Neural progenitor cell (in vitro differentiated cells): ENCODE measurements around the gene ARHGEF4. TPM values are rescaled to one million over a fixed set of nuclear protein-coding genes. Genes with fewer than 3 reads are reported as not detected.

Experiments used
- DNase-seq: peaks from one replicate; pipeline ENCODE4 v3.0.0-alpha.2; 2016; ENCODE audit warnings: low spot score
- H2AFZ ChIP-seq: fragments of 200-600 bp; sonication (generic); replicated peaks from 2 replicates; pipeline ENCODE4 v1.6.1; 2016; ENCODE audit warnings: antibody characterized with exemption
- H3F3A ChIP-seq: fragments of 200-600 bp; sonication (generic); 2 replicates; pipeline ENCODE4 v1.6.1; 2016; ENCODE audit warnings: antibody characterized with exemption, low read depth
- H3K27ac ChIP-seq: fragments of 200-600 bp; sonication (generic); 2 replicates; pipeline ENCODE4 v1.5.1; 2016; ENCODE audit warnings: mild to moderate bottlenecking
- H3K27me3 ChIP-seq: fragments of 200-600 bp; sonication (generic); 2 replicates; pipeline ENCODE4 v1.6.1; 2016; ENCODE audit warnings: mild to moderate bottlenecking, moderate library complexity
- H3K36me3 ChIP-seq: fragments of 200-600 bp; sonication (generic); 2 replicates; pipeline ENCODE4 v1.5.1; 2016
- H3K4me1 ChIP-seq: fragments of 200-600 bp; sonication (generic); 2 replicates; pipeline ENCODE4 v1.6.1; 2016; ENCODE audit warnings: mixed run types
- H3K4me2 ChIP-seq: fragments of 200-600 bp; sonication (generic); 2 replicates; pipeline ENCODE4 v1.6.1; 2016
- H3K4me3 ChIP-seq: fragments of 200-600 bp; sonication (generic); 2 replicates; pipeline ENCODE4 v1.5.1; 2016
- H3K79me2 ChIP-seq: fragments of 200-600 bp; sonication (generic); 2 replicates; pipeline ENCODE4 v1.6.1; 2016; ENCODE audit warnings: low read depth
- H3K9ac ChIP-seq: fragments of 200-600 bp; sonication (generic); 2 replicates; pipeline ENCODE4 v1.6.1; 2016
- H3K9me3 ChIP-seq: fragments of 200-600 bp; sonication (generic); 2 replicates; pipeline ENCODE4 v1.5.1; 2016; ENCODE audit warnings: low read depth
- H4K20me1 ChIP-seq: fragments of 200-600 bp; sonication (generic); 2 replicates; pipeline ENCODE4 v1.6.1; 2016; ENCODE audit warnings: low read depth
- H3K27ac Mint-ChIP-seq: 3 replicates; pipeline ENCODE4 v1.8.0; 2021; ENCODE audit warnings: mixed read lengths
- H3K27me3 Mint-ChIP-seq: 2 replicates; pipeline ENCODE4 v1.8.0; 2022; ENCODE audit warnings: low read depth, mild to moderate bottlenecking, inconsistent platforms, moderate library complexity, mixed read lengths; ENCODE audit not compliant: insufficient read depth
- H3K36me3 Mint-ChIP-seq: 3 replicates; pipeline ENCODE4 v1.8.0; 2021; ENCODE audit warnings: mixed read lengths
- H3K4me1 Mint-ChIP-seq: 3 replicates; pipeline ENCODE4 v1.8.0; 2021; ENCODE audit warnings: mixed read lengths
- H3K4me3 Mint-ChIP-seq: 3 replicates; pipeline ENCODE4 v1.8.0; 2021; ENCODE audit warnings: mild to moderate bottlenecking, moderate library complexity, mixed read lengths
- H3K9me3 Mint-ChIP-seq: 3 replicates; pipeline ENCODE4 v1.8.0; 2020; ENCODE audit warnings: mixed read lengths
- EZH2 ChIP-seq: fragments of 200-600 bp; sonication (generic); IDR thresholded peaks from 2 replicates; pipeline ENCODE4 v1.6.1; 2017; ENCODE audit warnings: antibody characterized with exemption, mild to moderate bottlenecking, moderate library complexity
- EZH2phosphoT487 ChIP-seq: fragments of 200-600 bp; sonication (generic); IDR thresholded peaks from 2 replicates; pipeline ENCODE4 v1.6.1; 2017; ENCODE audit warnings: antibody characterized with exemption
- total RNA-seq: library from RNA; depleted of rRNA; stranded (reverse); fragments of >200 nt; gene quantifications from 2 replicates; pipeline ENCODE4 v1.2.3, GENCODE V29; 2015; ENCODE audit warnings: low replicate concordance
- TF ChIP-seq, protein P1 (sequence below): fragments of 200-600 bp; sonication (generic); IDR thresholded peaks from 2 replicates; pipeline ENCODE4 v1.5.1; 2017; ENCODE audit warnings: antibody characterized with exemption, mild to moderate bottlenecking

ARHGEF4 gene
- total RNA-seq, 1 donor from 2014 or later, result 22.8 TPM

DNA sequence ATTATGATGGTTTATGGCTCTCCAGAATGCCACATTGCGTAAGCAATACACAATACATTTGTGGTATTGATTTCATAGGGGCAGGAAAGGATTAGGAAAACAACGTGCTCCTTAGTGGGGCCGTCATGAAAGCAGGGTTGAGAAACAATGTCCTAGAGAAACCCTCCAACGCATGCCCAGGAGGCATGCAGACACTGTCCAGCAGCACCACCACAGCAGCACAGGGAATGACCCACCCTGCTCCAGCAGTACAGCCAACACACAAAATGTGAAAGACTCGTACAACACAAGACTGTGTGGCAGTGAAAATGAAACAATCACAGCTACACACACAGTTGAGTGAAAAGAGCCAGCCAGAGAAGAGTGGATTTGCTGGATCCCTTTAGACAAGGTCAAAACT is 190.2 kb downstream of the ARHGEF4 start:
- no peaks in the 10 kb centered on the region for H3K27me3 ChIP-seq
- Mint-ChIP-seq H3K4me1 (no peaks in the 10 kb centered on the region), H3K36me3 (no peaks in the 10 kb centered on the region), H3K4me3 (no peak overlapping the region), H3K27ac (no peak overlapping the region), H3K9me3 (no peaks in the 10 kb centered on the region), H3K27me3 (peaks cover 2% of the 10 kb centered on the region)
- no peaks in the 10 kb centered on the region for H3F3A ChIP-seq
- H3K4me2 ChIP-seq, result no peak overlapping the region
- no peaks in the 10 kb centered on the region for H3K36me3 ChIP-seq
- no peak overlapping the region for H3K9ac ChIP-seq
- H4K20me1 ChIP-seq, result no peaks in the 10 kb centered on the region
- H3K79me2 ChIP-seq, result no peaks in the 10 kb centered on the region
- H3K27ac ChIP-seq, result no peak overlapping the region
- H2AFZ ChIP-seq, result no peak overlapping the region
- no peak overlapping the region for H3K4me3 ChIP-seq
- H3K4me1 ChIP-seq, result no peaks in the 10 kb centered on the region
- DNase-seq, result no peak
- H3K9me3 ChIP-seq, result no peaks in the 10 kb centered on the region
- TF ChIP-seq EZH2 (no peak), EZH2phosphoT487 (no peak)
- TF ChIP-seq, protein P1, sequence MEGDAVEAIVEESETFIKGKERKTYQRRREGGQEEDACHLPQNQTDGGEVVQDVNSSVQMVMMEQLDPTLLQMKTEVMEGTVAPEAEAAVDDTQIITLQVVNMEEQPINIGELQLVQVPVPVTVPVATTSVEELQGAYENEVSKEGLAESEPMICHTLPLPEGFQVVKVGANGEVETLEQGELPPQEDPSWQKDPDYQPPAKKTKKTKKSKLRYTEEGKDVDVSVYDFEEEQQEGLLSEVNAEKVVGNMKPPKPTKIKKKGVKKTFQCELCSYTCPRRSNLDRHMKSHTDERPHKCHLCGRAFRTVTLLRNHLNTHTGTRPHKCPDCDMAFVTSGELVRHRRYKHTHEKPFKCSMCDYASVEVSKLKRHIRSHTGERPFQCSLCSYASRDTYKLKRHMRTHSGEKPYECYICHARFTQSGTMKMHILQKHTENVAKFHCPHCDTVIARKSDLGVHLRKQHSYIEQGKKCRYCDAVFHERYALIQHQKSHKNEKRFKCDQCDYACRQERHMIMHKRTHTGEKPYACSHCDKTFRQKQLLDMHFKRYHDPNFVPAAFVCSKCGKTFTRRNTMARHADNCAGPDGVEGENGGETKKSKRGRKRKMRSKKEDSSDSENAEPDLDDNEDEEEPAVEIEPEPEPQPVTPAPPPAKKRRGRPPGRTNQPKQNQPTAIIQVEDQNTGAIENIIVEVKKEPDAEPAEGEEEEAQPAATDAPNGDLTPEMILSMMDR, result no peak

DNA sequence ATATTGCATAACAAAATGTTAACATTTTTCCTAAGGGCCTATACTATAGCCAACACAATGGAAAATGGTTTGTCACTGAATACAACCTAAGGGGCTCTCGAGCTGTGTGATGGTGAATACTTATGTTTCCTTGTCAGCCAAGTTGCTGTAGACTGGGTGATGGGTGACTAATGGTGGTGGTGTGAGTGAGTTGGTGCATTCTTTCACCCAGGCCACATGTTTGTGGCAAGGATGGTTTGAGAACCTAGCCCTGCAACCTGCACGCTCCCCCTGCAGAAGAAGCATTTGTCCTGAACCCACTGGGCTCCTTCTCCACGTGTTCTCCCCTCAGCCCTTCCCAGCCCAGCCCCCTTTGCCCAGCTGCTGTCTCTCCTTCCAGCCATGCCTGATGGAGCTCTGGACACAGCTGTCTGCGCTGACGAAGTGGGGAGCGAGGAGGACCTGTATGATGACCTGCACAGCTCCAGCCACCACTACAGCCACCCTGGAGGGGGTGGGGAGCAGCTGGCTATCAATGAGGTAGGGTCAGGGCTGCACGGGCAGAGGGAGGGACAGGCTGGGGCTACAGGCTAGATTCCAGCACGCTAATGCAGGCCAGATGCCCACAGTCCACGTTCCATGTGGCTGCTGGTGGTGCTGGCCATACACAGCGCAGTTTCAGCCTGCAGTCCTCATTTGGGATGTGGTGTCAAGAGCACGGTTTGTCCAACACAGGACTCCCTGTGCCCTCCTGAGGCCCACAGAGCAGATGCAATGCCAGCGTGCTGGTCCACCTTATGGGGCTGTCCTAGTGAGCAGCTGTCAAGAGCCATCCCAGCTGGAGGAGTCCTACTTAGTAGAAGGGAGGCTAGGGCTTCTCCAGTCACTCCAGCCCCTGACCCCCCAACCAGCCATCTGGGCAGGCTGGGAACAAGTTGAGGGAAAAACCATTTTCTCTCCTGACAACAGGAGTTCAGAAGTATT is 191.1 kb downstream of the ARHGEF4 start:
- Mint-ChIP-seq H3K4me1 (no peaks in the 10 kb centered on the region), H3K27ac (no peak overlapping the region), H3K4me3 (no peak overlapping the region), H3K27me3 (peaks cover 2% of the 10 kb centered on the region), H3K9me3 (no peaks in the 10 kb centered on the region), H3K36me3 (no peaks in the 10 kb centered on the region)
- Histone ChIP-seq H3F3A (no peaks in the 10 kb centered on the region), H3K4me3 (no peak overlapping the region), H3K79me2 (no peaks in the 10 kb centered on the region), H4K20me1 (no peaks in the 10 kb centered on the region), H2AFZ (no peak overlapping the region), H3K36me3 (no peaks in the 10 kb centered on the region), H3K4me2 (no peak overlapping the region), H3K27me3 (no peaks in the 10 kb centered on the region), H3K9me3 (no peaks in the 10 kb centered on the region), H3K9ac (no peak overlapping the region), H3K27ac (no peak overlapping the region), H3K4me1 (no peaks in the 10 kb centered on the region)
- TF ChIP-seq EZH2phosphoT487 (no peak), EZH2 (no peak)
- TF ChIP-seq, protein P1, result no peak
- DNase-seq, result no peak

DNA sequence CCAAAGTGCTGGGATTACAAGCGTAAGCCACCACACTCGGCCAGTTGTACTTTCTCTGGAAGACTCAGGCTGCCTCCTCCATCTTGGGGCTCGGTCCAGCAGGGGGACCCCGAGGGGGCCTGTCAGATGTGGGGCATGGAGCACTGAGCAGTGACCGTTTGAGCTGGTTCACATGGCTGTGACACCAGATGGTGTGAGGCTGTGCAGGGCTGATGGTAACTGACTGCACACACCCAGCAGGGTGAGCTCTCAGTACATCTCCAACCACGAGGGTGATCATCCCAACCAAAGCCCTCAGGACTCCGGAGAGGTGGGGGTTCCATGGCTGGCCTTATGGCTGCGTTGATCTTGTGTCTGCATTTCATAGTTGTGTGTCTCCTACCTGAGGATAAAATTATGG is 193.1 kb downstream of the ARHGEF4 start:
- no peaks in the 10 kb centered on the region for H3K36me3 Mint-ChIP-seq
- H3K9me3 ChIP-seq, result no peaks in the 10 kb centered on the region
- no peak overlapping the region for H3K9ac ChIP-seq
- H3K27me3 Mint-ChIP-seq, result peaks cover 12% of the 10 kb centered on the region
- no peaks in the 10 kb centered on the region for H3F3A ChIP-seq
- peaks cover 9% of the 10 kb centered on the region for H3K4me1 ChIP-seq
- H3K27me3 ChIP-seq, result peaks cover 17% of the 10 kb centered on the region
- H3K79me2 ChIP-seq, result no peaks in the 10 kb centered on the region
- H3K36me3 ChIP-seq, result no peaks in the 10 kb centered on the region
- H3K4me3 ChIP-seq, result no peak overlapping the region
- peaks cover 13% of the 10 kb centered on the region for H4K20me1 ChIP-seq
- H3K27ac Mint-ChIP-seq, result no peak overlapping the region
- no peak overlapping the region for H3K27ac ChIP-seq
- no peaks in the 10 kb centered on the region for H3K9me3 Mint-ChIP-seq
- no peak for TF ChIP-seq EZH2phosphoT487
- TF ChIP-seq, protein P1, result no peak
- TF ChIP-seq EZH2, result no peak
- H3K4me3 Mint-ChIP-seq, result no peak overlapping the region
- H3K4me1 Mint-ChIP-seq, result peaks cover 9% of the 10 kb centered on the region
- no peak overlapping the region for H2AFZ ChIP-seq
- H3K4me2 ChIP-seq, result no peak overlapping the region
- DNase-seq, result no peak
